Right ventricle myocardium inferior (tissue), 1 donor: ENCODE measurements around the gene SLC13A4. TPM values are rescaled to one million over a fixed set of nuclear protein-coding genes. Genes with fewer than 3 reads are reported as not detected.
"Not testable (repeated sequence)": the region's sequence is repeated elsewhere in the genome, so short reads cannot be mapped to it uniquely, and the experiment has no call there.

Experiments
- ATAC-seq: fragments of 200-7000 bp; cut with Tn5 transposase; one replicate; pipeline ENCODE4 v1.9.1; 2020; ENCODE audit warnings: mild to moderate bottlenecking, moderate library complexity
- DNase-seq: peaks from one replicate; pipeline ENCODE4 v3.0.0; 2021; ENCODE audit errors: missing footprints
- intact Hi-C: fragments of 100-400 bp; cut with DNase I; formaldehyde crosslinking; loops from one replicate; pipeline ENCODE4 v1.11.0; 2022
- total RNA-seq: library from RNA; stranded (reverse); fragmentation: NEBNext Ultra II Directional; extraction: Animal tissue kit (Norgen Biotek cat#: 25700); gene quantifications from one replicate; pipeline ENCODE4 v1.2.1, GENCODE V29; 2021
- donor health status: DM: no; HTN: yes; CAD: no; lungs with severe emphysema.

The SLC13A4 gene
- total RNA-seq, 1 donor from 2014 or later, result not detected

- intact Hi-C loops, result loop anchor here (5.0 kb wide), 1 partner anchor 86 kb away; no protein-coding TSS in a partner anchor
- DNase-seq (no peak), ATAC-seq (peak; percentile 43)
These were observed 29.9 kb upstream of the SLC13A4 start for GRCh38 chr7:135757719-135758411.

GRCh38 chr7:135756191-135756590, 28.2 kb upstream of the SLC13A4 start:
- ATAC-seq (no peak), DNase-seq (no peak)
- intact Hi-C loops, result loop anchor here (5.0 kb wide), 1 partner anchor 84 kb away; no protein-coding TSS in a partner anchor

GRCh38 chr7:135755351-135755753, 27.4 kb upstream of the SLC13A4 start:
- ATAC-seq (peak; percentile 62), DNase-seq (no peak)
- intact Hi-C loops, result loop anchor here (5.0 kb wide), 1 partner anchor 83 kb away; no protein-coding TSS in a partner anchor

GRCh38 chr7:135753616-135754413, 25.8 kb upstream of the SLC13A4 start:
- DNase-seq, result no peak
- intact Hi-C loops, result no loop called here
- ATAC-seq, result no peak

- intact Hi-C loops, result loop anchor here (2.0 kb wide), 2 partner anchors 20 to 66 kb away; no protein-coding TSS in a partner anchor
- ATAC-seq (peak; percentile 79), DNase-seq (peak; percentile 83)
These were observed 20.8 kb upstream of the SLC13A4 start, which contains the start of gene FAM180A for GRCh38 chr7:135748770-135749169. Gene FAM180A (minus strand): TSS chr7:135748813. CDS start chr7:135748580, 233 bp downstream.

GRCh38 chr7:135747366-135747765, 19.4 kb upstream of the SLC13A4 start:
- ATAC-seq, result no peak
- DNase-seq, result no peak
- intact Hi-C loops, result no loop called here

- DNase-seq (no peak), ATAC-seq (peak; percentile 33)
- intact Hi-C loops, result no loop called here
These were observed 17.8 kb upstream of the SLC13A4 start for GRCh38 chr7:135745703-135746312.

- no peak for DNase-seq
- no peak for ATAC-seq
- intact Hi-C loops, result no loop called here
These were observed 17.1 kb upstream of the SLC13A4 start for GRCh38 chr7:135744938-135745702.

- DNase-seq (no peak), ATAC-seq (peak; percentile 42)
- intact Hi-C loops, result no loop called here
These were observed 16.1 kb upstream of the SLC13A4 start for GRCh38 chr7:135743907-135744731.

GRCh38 chr7:135742371-135742770, 14.4 kb upstream of the SLC13A4 start:
- DNase-seq (no peak), ATAC-seq (no peak)
- intact Hi-C loops, result no loop called here

- no peak for DNase-seq
- ATAC-seq, result no peak
These were observed 13.9 kb upstream of the SLC13A4 start for GRCh38 chr7:135741905-135742304.

GRCh38 chr7:135740889-135741288, 12.9 kb upstream of the SLC13A4 start:
- ATAC-seq (no peak), DNase-seq (no peak)
- intact Hi-C loops, result no loop called here

More at GRCh38 chr7:135741905-135742304, 13.9 kb upstream of the SLC13A4 start:
- intact Hi-C loops, result no loop called here

- DNase-seq, intact Hi-C loops: not testable (repeated sequence)
These were observed 9.3 kb upstream of the SLC13A4 start for GRCh38 chr7:135737306-135737647.

GRCh38 chr7:135736586-135737305, 8.8 kb upstream of the SLC13A4 start:
- intact Hi-C loops, result no loop called here
- no peak for DNase-seq
- ATAC-seq, result no peak

More at GRCh38 chr7:135737306-135737647, 9.3 kb upstream of the SLC13A4 start:
- not testable (repeated sequence) for ATAC-seq

GRCh38 chr7:135734343-135734689, 6.3 kb upstream of the SLC13A4 start:
- ATAC-seq (no peak), DNase-seq (no peak)
- intact Hi-C loops, result no loop called here

GRCh38 chr7:135733603-135734342, 5.8 kb upstream of the SLC13A4 start:
- no peak for ATAC-seq
- intact Hi-C loops, result no loop called here
- DNase-seq, result no peak

- intact Hi-C loops, result no loop called here
- no peak for ATAC-seq
These were observed 3.1 kb upstream of the SLC13A4 start for GRCh38 chr7:135731131-135731530.

More at GRCh38 chr7:135731131-135731530, 3.1 kb upstream of the SLC13A4 start:
- DNase-seq, result no peak
